Measurements from ENCODE around the gene TSPEAR. TPM values are rescaled to one million over a fixed set of nuclear protein-coding genes. Genes with fewer than 3 reads are reported as not detected.

The TSPEAR gene
- total RNA-seq, 4 donors from 2014 or later, result not detected

- peaks cover 5 to 7% of the 10 kb centered on the region in 2 donors for H3K9me3 ChIP-seq
- no peaks in the 10 kb centered on the region for H3K36me3 ChIP-seq
- no peak for TF ChIP-seq POLR2A (IDR thresholded peaks at IDR 0.05)
- TF ChIP-seq CTCF (IDR thresholded peaks at IDR 0.05), result no peak
- TF ChIP-seq POLR2AphosphoS5 (IDR thresholded peaks at IDR 0.05), result no peak
- TF ChIP-seq EP300 (IDR thresholded peaks at IDR 0.05; ENCODE audit: low read depth), result no peak
- H3K27me3 ChIP-seq, result peaks cover 18% of the 10 kb centered on the region
- H3K27ac ChIP-seq, result no peak overlapping the region
- H3K4me1 ChIP-seq, result peaks cover 0 to 10% (median 0%) of the 10 kb centered on the region in 4 donors
- H3K4me3 ChIP-seq, result no peak overlapping the region
- 80 to 87% methylated on average over 1 to 13 of the region's 13 CpGs for WGBS, 2 donors (ENCODE audit: low coverage in 1 of 2)
- in situ Hi-C loops (cut with MboI; ENCODE audit: low pct_ligation_motif_present in 1 of 4, low pct_unique_long_range_greater_than_20kb in 1 of 4, low sequenced_read_pairs in 3 of 4) (no loop called here), intact Hi-C loops (cut with DNase I; ENCODE audit: low total_unique reads) (no loop called here)
- no peak for DNase-seq
Measured at GRCh38 chr21:44494956-44495355, 216.4 kb downstream of the TSPEAR start.

GRCh38 chr21:44494418-44494817 is 217.0 kb downstream of the TSPEAR start:
- in situ Hi-C loops (cut with MboI; ENCODE audit: low pct_ligation_motif_present in 1 of 4, low pct_unique_long_range_greater_than_20kb in 1 of 4, low sequenced_read_pairs in 3 of 4), result no loop called here
- Histone ChIP-seq H3K27ac (no peak overlapping the region), H3K4me1 (peaks cover 0 to 10% (median 0%) of the 10 kb centered on the region in 4 donors), H3K27me3 (peaks cover 14% of the 10 kb centered on the region), H3K4me3 (no peak overlapping the region), H3K36me3 (no peaks in the 10 kb centered on the region), H3K9me3 (peaks cover 5 to 7% of the 10 kb centered on the region in 2 donors)
- DNase-seq, result no peak
- intact Hi-C loops (cut with DNase I; ENCODE audit: low total_unique reads), result no loop called here
- TF ChIP-seq POLR2A (IDR thresholded peaks at IDR 0.05) (no peak), EP300 (IDR thresholded peaks at IDR 0.05; ENCODE audit: low read depth) (no peak), CTCF (IDR thresholded peaks at IDR 0.05) (no peak), POLR2AphosphoS5 (IDR thresholded peaks at IDR 0.05) (no peak)
- 93 to 95% methylated on average over 14 to 15 of the region's 17 CpGs for WGBS, 2 donors (ENCODE audit: low coverage in 1 of 2)

GRCh38 chr21:44492567-44493385 is 218.6 kb downstream of the TSPEAR start:
- no peaks in the 10 kb centered on the region for H3K36me3 ChIP-seq
- H3K4me3 ChIP-seq, result no peak overlapping the region
- no peaks in the 10 kb centered on the region for H3K27me3 ChIP-seq
- H3K4me1 ChIP-seq, result no peaks in the 10 kb centered on the region
- intact Hi-C loops (cut with DNase I; ENCODE audit: low total_unique reads) (no loop called here), in situ Hi-C loops (cut with MboI; ENCODE audit: low pct_ligation_motif_present in 1 of 4, low pct_unique_long_range_greater_than_20kb in 1 of 4, low sequenced_read_pairs in 3 of 4) (no loop called here)
- peaks cover 5 to 7% of the 10 kb centered on the region in 2 donors for H3K9me3 ChIP-seq
- no peak overlapping the region for H3K27ac ChIP-seq
- WGBS, 2 donors (ENCODE audit: low coverage in 1 of 2), result 81 to 94% methylated on average over 7 to 9 of the region's 9 CpGs
- no peak for TF ChIP-seq EP300 (IDR thresholded peaks at IDR 0.05; ENCODE audit: low read depth)
- TF ChIP-seq POLR2A (IDR thresholded peaks at IDR 0.05), result no peak
- TF ChIP-seq CTCF (IDR thresholded peaks at IDR 0.05), result no peak
- TF ChIP-seq POLR2AphosphoS5 (IDR thresholded peaks at IDR 0.05), result no peak
- DNase-seq, result no peak

GRCh38 chr21:44490816-44491215 is 220.6 kb downstream of the TSPEAR start:
- Histone ChIP-seq H3K27ac (no peak overlapping the region), H3K27me3 (no peaks in the 10 kb centered on the region), H3K4me1 (no peaks in the 10 kb centered on the region), H3K9me3 (peaks cover 5 to 7% of the 10 kb centered on the region in 2 donors), H3K4me3 (no peak overlapping the region), H3K36me3 (no peaks in the 10 kb centered on the region)
- 70 to 82% methylated on average over 3 to 9 of the region's 9 CpGs for WGBS, 2 donors (ENCODE audit: low coverage in 1 of 2)
- TF ChIP-seq CTCF (IDR thresholded peaks at IDR 0.05) (no peak), EP300 (IDR thresholded peaks at IDR 0.05; ENCODE audit: low read depth) (no peak), POLR2AphosphoS5 (IDR thresholded peaks at IDR 0.05) (no peak), POLR2A (IDR thresholded peaks at IDR 0.05) (no peak)
- no peak for DNase-seq
- in situ Hi-C loops (cut with MboI; ENCODE audit: low pct_ligation_motif_present in 1 of 4, low pct_unique_long_range_greater_than_20kb in 1 of 4, low sequenced_read_pairs in 3 of 4) (no loop called here), intact Hi-C loops (cut with DNase I; ENCODE audit: low total_unique reads) (no loop called here)
